Esophagus muscularis mucosa (tissue), 4 donors: ENCODE data around the gene CCNK. TPM values are rescaled to one million over a fixed set of nuclear protein-coding genes. Genes with fewer than 3 reads are reported as not detected.

Experiments
- DNase-seq: peaks from one replicate; pipeline ENCODE4 v3.0.0-alpha.2; 2017; ENCODE audit errors: extremely low spot score
- H3K27ac ChIP-seq, 4 donors: fragments of 200-600 bp; sonication (generic); replicated peaks in 1 of 4; 1 replicate in 3 of 4; 2 replicates in 1 of 4; pipeline ENCODE4 v1.5.1; 2016 to 2019; ENCODE audit warnings: mild to moderate bottlenecking in 1 of 4
- H3K27me3 ChIP-seq, 4 donors: fragments of 200-600 bp; sonication (generic); one replicate each; pipeline versions ENCODE4 v1.5.1 to v1.6.0; 2016 to 2019
- H3K36me3 ChIP-seq, 4 donors: fragments of 200-600 bp; sonication (generic); one replicate each; pipeline ENCODE4 v1.5.1; 2016 to 2019
- H3K4me1 ChIP-seq, 4 donors: fragments of 200-600 bp; sonication (generic); one replicate each; pipeline ENCODE4 v1.5.1; 2016 to 2019
- H3K4me3 ChIP-seq, 4 donors: fragments of 200-600 bp; sonication (generic); 1 replicate in 2 of 4; 2 replicates in 2 of 4; pipeline ENCODE4 v1.5.1; 2016 to 2019; ENCODE audit warnings: mild to moderate bottlenecking in 4 of 4, moderate library complexity in 1 of 4
- H3K9me3 ChIP-seq, 4 donors: fragments of 200-600 bp; sonication (generic); 1 replicate in 3 of 4; 2 replicates in 1 of 4; pipeline ENCODE4 v1.5.1; 2016 to 2019
- CTCF ChIP-seq, 3 experiments: fragments of 200-600 bp in 2 of 3; fragments of 450-650 bp in 1 of 3; sonication (generic) in 2 of 3; IDR thresholded peaks; one replicate each; pipeline ENCODE4 v1.5.1; 2017 to 2019; ENCODE audit warnings: antibody characterized with exemption in 3 of 3, mild to moderate bottlenecking in 2 of 3, moderate library complexity in 1 of 3
- EP300 ChIP-seq: sonication (generic); formaldehyde crosslinking; IDR thresholded peaks from one replicate; pipeline ENCODE4 v1.6.1; 2017; ENCODE audit warnings: antibody characterized with exemption
- POLR2A ChIP-seq: fragments of 450-650 bp; IDR thresholded peaks from one replicate; pipeline ENCODE4 v1.6.1; 2017; ENCODE audit warnings: antibody characterized with exemption, moderate library complexity, mild to moderate bottlenecking, low read depth
- POLR2AphosphoS5 ChIP-seq, 2 donors: sonication (generic); formaldehyde crosslinking; IDR thresholded peaks; one replicate each; pipeline ENCODE4 v1.6.1; 2017; ENCODE audit warnings: antibody characterized with exemption in 2 of 2
- WGBS: methylation state at CpG from one replicate; pipeline ENCODE4 v1.1.5; 2018; 5-methylcytosine and 5-hydroxymethylcytosine counted together
- intact Hi-C: fragments of 100-400 bp; cut with DNase I; formaldehyde crosslinking; loops from one replicate; pipeline ENCODE4 v1.15.1; 2023
- total RNA-seq, 4 donors: library from RNA; depleted of rRNA; stranded (reverse); fragments of >200 nt; gene quantifications; one replicate each; pipeline versions ENCODE4 v1.1.0 to v1.2.1, GENCODE V29; 2016

Gene CCNK
- total RNA-seq, 4 donors from 2014 or later, result 10.4 to 21.2 (median 16.5) TPM

- H3K4me3 ChIP-seq, result no peak overlapping the region
- WGBS, result 81% methylated on average over 7 of the region's 7 CpGs
- H3K4me1 ChIP-seq, result peaks cover 26 to 63% (median 52%) of the 10 kb centered on the region in 4 donors
- no peaks in the 10 kb centered on the region for H3K36me3 ChIP-seq
- no peak for TF ChIP-seq POLR2A
- TF ChIP-seq POLR2AphosphoS5 (IDR thresholded peaks at IDR 0.05), result no peak
- no peak for TF ChIP-seq EP300
- no peak for TF ChIP-seq CTCF (IDR thresholded peaks at IDR 0.05)
- no peak overlapping the region for H3K27ac ChIP-seq
- intact Hi-C loops, result no loop called here
- no peaks in the 10 kb centered on the region for H3K27me3 ChIP-seq
- H3K9me3 ChIP-seq, result no peaks in the 10 kb centered on the region
- no peak for DNase-seq
Observed at GRCh38 chr14:99471731-99472130, 9.5 kb upstream of the CCNK start.

- WGBS, result 91% methylated on average over 4 of the region's 4 CpGs
- intact Hi-C loops, result no loop called here
- H3K9me3 ChIP-seq, result no peaks in the 10 kb centered on the region
- no peaks in the 10 kb centered on the region for H3K27me3 ChIP-seq
- H3K4me1 ChIP-seq, result peaks cover 16 to 58% (median 46%) of the 10 kb centered on the region in 4 donors
- no peak overlapping the region for H3K4me3 ChIP-seq
- no peaks in the 10 kb centered on the region for H3K36me3 ChIP-seq
- no peak overlapping the region for H3K27ac ChIP-seq
- no peak for DNase-seq
- TF ChIP-seq CTCF (IDR thresholded peaks at IDR 0.05), result no peak
- no peak for TF ChIP-seq EP300
- no peak for TF ChIP-seq POLR2A
- TF ChIP-seq POLR2AphosphoS5 (IDR thresholded peaks at IDR 0.05), result no peak
Observed at GRCh38 chr14:99472937-99473336, 8.3 kb upstream of the CCNK start.

DNA sequence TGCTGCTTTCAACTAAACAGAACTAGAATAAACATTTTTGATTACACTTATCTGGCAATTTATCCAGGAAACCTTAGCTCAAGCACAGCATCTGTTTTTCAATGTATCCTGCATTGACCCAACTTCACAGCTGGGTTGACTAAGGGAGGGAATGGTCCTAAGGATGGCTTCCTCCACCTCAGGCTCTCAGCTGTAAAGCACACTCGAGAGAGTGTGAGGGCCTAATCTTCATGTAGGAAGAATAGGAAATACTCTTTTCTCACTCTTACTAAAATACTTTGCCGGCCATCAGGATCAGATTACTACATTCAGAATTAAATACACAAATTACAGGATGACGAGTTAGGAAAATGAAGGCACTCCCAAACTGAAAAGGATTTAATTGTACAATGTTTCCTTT is 7.8 kb upstream of the CCNK start:
- H3K4me3 ChIP-seq, result no peak overlapping the region
- no peak for DNase-seq
- peaks cover 12 to 59% (median 47%) of the 10 kb centered on the region in 4 donors for H3K4me1 ChIP-seq
- WGBS, result 75% methylated on average over 3 of the region's 3 CpGs
- TF ChIP-seq EP300 (no peak), POLR2AphosphoS5 (IDR thresholded peaks at IDR 0.05) (no peak), CTCF (IDR thresholded peaks at IDR 0.05) (no peak), POLR2A (no peak)
- intact Hi-C loops, result no loop called here
- H3K9me3 ChIP-seq, result no peaks in the 10 kb centered on the region
- no peaks in the 10 kb centered on the region for H3K36me3 ChIP-seq
- no peak overlapping the region for H3K27ac ChIP-seq
- no peaks in the 10 kb centered on the region for H3K27me3 ChIP-seq

GRCh38 chr14:99475179-99475578 is 6.0 kb upstream of the CCNK start:
- no peak overlapping the region for H3K4me3 ChIP-seq
- peaks cover 17 to 61% (median 52%) of the 10 kb centered on the region in 4 donors for H3K4me1 ChIP-seq
- H3K36me3 ChIP-seq, result no peaks in the 10 kb centered on the region
- intact Hi-C loops, result no loop called here
- DNase-seq, result no peak
- H3K27ac ChIP-seq, result peak overlapping the region in 2 of 4 donors; percentile 9 to 34
- TF ChIP-seq POLR2A, result no peak
- TF ChIP-seq CTCF (IDR thresholded peaks at IDR 0.05), result peak in 1 of 3 experiments; percentile 29
- no peak for TF ChIP-seq EP300
- TF ChIP-seq POLR2AphosphoS5 (IDR thresholded peaks at IDR 0.05), result peak in 1 of 2 donors; percentile 9
- H3K27me3 ChIP-seq, result no peaks in the 10 kb centered on the region
- no peaks in the 10 kb centered on the region for H3K9me3 ChIP-seq
- WGBS, result 42% methylated on average over 9 of the region's 9 CpGs

DNA sequence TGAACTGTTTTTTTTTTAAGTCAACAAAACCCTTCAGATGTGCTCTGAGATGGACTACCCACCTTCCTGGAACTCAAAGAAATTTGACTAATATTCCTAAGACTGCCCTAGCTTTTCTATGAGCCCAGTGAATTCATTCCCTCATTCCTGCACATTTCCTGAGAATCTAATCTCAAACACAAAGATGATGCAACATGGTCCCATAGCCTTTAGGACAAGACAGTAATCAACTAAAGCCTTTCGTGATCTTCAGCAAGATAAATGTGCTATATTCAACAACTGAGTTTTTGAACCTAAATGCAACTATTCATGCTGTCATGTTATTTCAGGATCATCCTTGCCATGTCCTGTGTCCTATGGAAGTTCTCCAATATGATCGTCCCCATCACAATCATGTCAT is 5.5 kb upstream of the CCNK start:
- DNase-seq, result no peak
- Histone ChIP-seq H3K27ac (peak overlapping the region in 2 of 4 donors; percentile 9 to 34), H3K4me3 (no peak overlapping the region), H3K36me3 (no peaks in the 10 kb centered on the region), H3K9me3 (no peaks in the 10 kb centered on the region), H3K27me3 (no peaks in the 10 kb centered on the region), H3K4me1 (peaks cover 17 to 61% (median 50%) of the 10 kb centered on the region in 4 donors)
- intact Hi-C loops, result no loop called here
- WGBS, result 83% methylated on average over 2 of the region's 2 CpGs
- no peak for TF ChIP-seq POLR2AphosphoS5 (IDR thresholded peaks at IDR 0.05)
- no peak for TF ChIP-seq EP300
